ENCODE measurements around the gene SYNRG.

SYNRG gene

DNA sequence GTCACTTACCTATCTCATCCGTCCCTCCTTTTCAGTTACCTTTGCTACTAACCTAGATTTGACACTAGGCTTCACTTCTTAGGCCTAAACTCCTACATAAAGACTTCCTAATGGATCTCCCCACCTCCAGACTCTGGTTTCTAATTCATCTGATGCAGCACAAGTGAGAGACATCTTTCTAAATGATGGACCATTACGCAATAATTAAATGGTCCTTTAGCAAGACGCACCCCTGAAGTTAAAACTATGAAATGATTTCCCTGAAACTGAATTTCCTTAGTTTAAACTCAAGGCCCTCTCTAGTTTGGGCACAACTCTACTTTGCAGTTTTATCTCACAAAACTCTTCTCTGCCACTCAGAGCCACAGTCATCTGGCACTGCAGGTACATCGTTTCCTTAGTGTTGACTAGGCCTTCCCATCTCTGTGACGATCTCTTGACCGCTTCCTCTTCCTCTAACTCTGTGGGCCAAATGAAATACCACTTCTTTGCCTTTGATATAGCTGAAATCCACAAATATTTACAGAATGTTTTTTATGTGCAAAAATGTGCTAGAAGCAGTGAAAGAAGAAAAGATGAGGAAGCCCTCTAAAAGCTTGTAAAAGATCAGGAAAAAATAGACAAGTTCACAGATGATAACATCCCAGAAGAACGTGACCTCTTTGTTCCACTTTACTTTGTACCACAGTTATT is 3.3 kb downstream of the SYNRG start:
- DNase-seq (ENCODE audit: low read depth, low spot score), result no peak

- no peak for DNase-seq (ENCODE audit: low read depth, low spot score)
Observed at GRCh38 chr17:37605081-37605480, 4.1 kb downstream of the SYNRG start.

- DNase-seq (ENCODE audit: low read depth, low spot score), result no peak
Observed at GRCh38 chr17:37604556-37604955, 4.7 kb downstream of the SYNRG start.

DNA sequence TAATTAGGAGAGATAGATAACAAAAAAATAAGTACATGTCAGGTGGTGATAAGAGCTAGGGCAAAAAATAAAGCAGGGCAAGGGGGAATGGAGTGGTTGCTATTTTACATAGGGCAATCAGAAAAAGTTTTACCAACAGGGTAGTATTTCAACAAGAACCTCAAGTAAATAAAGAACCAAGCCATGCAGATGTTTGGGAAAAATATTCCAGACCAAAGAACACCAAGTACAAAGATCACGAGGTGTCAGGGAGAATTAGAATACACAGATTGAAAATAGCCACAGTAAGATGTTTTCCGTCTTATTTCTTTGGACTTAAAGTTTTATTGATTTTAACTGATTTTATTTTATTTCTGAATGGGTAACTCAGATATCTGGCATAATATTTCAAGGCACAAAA is 11.1 kb downstream of the SYNRG start:
- no peak for DNase-seq (ENCODE audit: low read depth, low spot score)

DNA sequence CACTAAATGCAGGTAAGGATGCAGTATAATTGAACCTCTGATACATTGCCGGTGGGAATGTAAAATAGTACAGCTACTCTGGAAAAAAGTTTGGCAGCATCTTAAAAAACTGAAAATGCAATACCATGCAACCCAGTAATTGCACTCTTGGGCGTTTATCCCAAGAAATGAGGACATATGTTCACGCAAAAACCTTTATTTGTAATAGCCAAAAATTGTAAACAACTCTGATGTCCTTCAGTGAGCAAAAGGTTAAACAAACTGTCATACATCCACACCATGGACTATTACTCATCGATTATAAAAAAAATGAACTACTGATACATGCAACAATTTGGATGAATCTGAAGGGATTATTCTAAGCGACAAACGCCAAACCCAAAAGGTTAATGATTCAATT is 16.9 kb downstream of the SYNRG start:
- DNase-seq (ENCODE audit: low read depth, low spot score), result no peak

- no peak for DNase-seq (ENCODE audit: low read depth, low spot score)
Observed at GRCh38 chr17:37585066-37585465, 24.2 kb downstream of the SYNRG start.

GRCh38 chr17:37576281-37576680 is 32.9 kb downstream of the SYNRG start:
- no peak for DNase-seq (ENCODE audit: low read depth, low spot score)

DNA sequence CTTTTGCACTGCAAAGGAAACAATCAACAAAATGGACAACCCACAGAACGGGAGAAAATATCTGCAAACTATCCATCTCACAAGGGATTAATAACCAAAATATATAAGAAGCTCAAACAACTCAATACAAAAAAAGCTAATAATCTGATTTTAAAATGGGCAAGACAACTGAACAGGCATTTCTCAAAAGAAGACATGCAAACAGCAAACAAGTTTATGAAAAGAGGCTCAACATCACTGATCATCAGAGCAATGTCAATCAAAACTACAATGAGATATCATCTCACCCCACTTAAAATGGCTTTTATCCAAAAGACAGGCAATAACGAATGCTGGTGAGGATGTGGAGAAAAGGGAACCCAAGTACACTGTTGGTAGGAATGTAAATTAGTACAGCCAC is 34.8 kb downstream of the SYNRG start:
- DNase-seq (ENCODE audit: low read depth, low spot score), result no peak

DNA sequence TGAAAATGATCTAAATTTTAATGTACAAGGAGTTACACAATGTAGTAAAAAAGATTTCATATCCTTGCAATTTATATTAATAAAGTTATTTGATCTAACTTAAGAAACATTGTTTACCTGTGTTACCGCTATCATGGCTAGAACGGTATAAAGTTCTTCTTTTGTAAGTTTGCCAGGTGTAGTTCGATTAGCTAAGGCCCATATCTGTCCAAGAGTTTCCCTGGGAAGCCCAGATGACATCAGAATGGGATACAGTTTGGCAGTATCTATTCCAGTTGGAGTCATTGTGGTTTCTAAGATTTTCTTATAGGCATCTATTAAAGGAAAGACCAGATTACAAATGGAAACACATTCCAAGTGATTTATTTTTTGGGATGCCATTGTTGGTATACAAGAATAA is 37.5 kb downstream of the SYNRG start:
- DNase-seq (ENCODE audit: low read depth, low spot score), result no peak

DNA sequence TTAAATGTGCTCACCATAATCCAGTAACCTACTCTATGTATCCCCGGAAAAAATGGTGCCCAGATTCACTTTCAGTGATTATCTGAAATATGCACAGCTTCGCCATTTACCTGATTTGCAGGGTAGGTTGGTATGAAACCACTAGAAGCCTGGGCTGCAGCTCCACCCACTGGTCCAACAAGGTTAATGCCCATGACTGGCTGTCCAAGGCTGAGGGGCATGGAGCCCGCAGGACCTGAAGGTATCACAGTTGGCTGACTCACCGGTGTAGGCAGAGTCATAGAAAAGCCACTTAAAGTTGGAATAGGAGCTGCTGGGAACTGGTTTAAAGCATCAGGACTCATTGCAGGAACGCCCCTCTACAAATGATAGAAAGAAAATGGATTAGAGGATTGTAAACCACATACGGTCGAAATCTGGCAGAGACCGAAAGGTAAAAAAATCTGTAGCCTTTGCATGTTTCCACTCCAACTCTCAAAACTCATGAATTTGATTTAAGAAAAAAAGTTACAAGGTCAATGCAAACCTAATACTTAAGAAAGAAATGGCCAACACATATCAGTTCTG is 38.6 kb downstream of the SYNRG start:
- DNase-seq (ENCODE audit: low read depth, low spot score), result no peak

DNA sequence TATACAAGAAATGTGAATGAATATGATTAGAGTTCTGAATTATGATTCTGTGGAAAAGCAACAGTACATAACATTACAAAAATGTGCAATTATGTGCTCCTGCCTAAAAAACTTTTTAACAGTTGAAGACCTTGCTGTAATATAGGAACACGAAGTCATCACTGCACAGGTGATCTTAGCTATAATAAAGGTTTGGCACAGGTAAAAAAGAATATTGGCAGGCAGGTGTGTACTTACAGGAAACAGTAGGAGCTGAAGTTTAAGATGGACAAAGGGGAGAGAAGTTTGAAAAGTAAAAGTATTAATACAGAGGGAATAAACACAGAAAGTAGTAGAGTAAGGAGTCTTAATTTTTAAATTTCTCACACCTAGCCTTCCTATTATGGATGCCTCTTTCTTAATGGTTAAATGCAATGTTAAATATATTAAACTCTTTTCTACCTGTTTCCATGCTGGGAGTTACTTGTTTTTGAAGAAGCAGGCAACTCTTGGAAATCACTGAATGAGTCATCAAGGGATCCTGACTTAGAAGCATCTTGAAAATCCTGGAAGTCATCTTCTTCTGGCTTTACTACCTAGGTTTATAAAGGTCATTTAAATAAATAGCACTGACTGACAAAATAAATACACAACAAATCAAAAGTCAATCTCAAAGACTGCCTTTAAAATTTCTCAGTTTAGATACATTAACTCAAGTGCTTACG is 40.7 kb downstream of the SYNRG start:
- no peak for DNase-seq (ENCODE audit: low read depth, low spot score)

- DNase-seq (ENCODE audit: low read depth, low spot score), result no peak
Observed at GRCh38 chr17:37567538-37567937, 41.7 kb downstream of the SYNRG start.

- DNase-seq (ENCODE audit: low read depth, low spot score), result no peak
Observed at GRCh38 chr17:37567137-37567536, 42.1 kb downstream of the SYNRG start.

GRCh38 chr17:37564252-37564651 is 45.0 kb downstream of the SYNRG start:
- DNase-seq (ENCODE audit: low read depth, low spot score), result no peak

GRCh38 chr17:37562016-37562745 is 47.0 kb downstream of the SYNRG start:
- DNase-seq (ENCODE audit: low read depth, low spot score), result no peak

GRCh38 chr17:37558299-37558698 is 50.9 kb downstream of the SYNRG start:
- DNase-seq (ENCODE audit: low read depth, low spot score), result no peak

GRCh38 chr17:37557482-37557881 is 51.7 kb downstream of the SYNRG start:
- no peak for DNase-seq (ENCODE audit: low read depth, low spot score)

DNA sequence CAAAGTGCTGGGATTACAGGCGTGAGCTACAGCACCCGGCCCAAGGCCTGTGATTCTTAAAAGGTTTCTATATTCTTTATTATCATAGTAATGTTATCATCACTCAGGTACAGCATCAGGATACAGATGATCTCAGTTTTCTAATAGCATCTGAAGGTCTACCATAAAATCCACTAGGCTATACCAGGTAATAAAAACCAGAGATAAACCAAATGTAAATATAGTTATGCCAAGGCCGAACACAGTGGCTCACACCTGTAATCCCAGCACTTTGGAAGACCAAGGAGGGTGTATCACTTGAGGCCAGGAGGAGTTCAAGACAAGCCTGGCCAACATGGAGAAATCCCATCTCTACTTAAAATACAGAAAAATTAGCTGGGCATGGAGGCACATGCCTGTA is 53.8 kb downstream of the SYNRG start:
- DNase-seq (ENCODE audit: low read depth, low spot score), result no peak

GRCh38 chr17:37553401-37553966 is 55.7 kb downstream of the SYNRG start:
- DNase-seq (ENCODE audit: low read depth, low spot score), result no peak

GRCh38 chr17:37551788-37552187 is 57.4 kb downstream of the SYNRG start:
- no peak for DNase-seq (ENCODE audit: low read depth, low spot score)

DNA sequence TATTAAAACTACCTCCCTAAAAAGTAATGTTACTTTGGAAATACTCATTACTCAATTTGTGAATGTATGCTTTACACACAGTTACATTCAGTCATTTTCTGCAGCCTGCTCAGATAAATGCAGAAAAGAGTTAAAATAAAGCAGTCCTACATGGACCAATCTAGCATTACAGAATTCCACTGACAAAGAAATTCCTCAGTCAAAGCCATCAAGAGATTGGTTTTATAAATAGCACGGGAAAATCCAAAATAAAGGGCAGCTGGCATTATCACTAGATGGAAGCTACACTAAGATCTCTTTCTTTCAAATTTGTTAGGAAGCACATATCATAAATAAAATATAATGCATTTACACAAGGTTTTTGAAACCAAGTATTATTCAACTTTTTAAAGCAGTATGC is 61.2 kb downstream of the SYNRG start:
- DNase-seq (ENCODE audit: low read depth, low spot score), result no peak

DNA sequence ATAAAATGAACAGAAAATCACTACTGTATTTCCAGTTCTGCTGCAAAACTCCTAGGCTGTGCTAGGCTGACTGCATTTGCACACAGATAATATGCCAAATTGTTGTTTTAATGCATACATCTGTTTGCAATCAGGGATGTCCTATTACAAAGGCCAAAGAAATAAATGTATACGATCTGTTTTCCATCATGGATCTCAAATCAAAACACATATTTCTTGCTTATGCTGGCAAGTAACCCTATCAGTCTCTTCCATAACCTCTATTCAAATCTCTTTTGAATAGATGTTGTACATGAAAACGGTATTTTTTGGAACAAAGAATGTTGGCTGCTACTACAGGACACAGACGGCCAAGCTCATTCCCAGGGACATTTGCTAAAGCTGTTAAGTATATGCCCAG is 62.9 kb downstream of the SYNRG start:
- no peak for DNase-seq (ENCODE audit: low read depth, low spot score)
